Spleen (tissue), 11 donors: ENCODE results near the gene TLR9. TPM values are rescaled to one million over a fixed set of nuclear protein-coding genes. Genes with fewer than 3 reads are reported as not detected.
A peak's percentile ranks its signal among the peaks of the same experiment; 100 is the strongest.

ENCODE experiments used
- DNase-seq: peaks from one replicate; pipeline ENCODE4 v3.0.0-alpha.2; 2020
- H3K27ac ChIP-seq, 8 donors: fragments of 200-600 bp; sonication (generic) in 7 of 8; 1 replicate in 4 of 8; 2 replicates in 4 of 8; pipeline versions ENCODE4 v1.5.0 to v1.8.0; 2016 to 2021; ENCODE audit warnings: inconsistent platforms in 4 of 8, mild to moderate bottlenecking in 4 of 8, moderate library complexity in 1 of 8
- H3K27me3 ChIP-seq, 7 donors: fragments of 200-600 bp; sonication (generic) in 6 of 7; replicated peaks in 1 of 7; 1 replicate in 4 of 7; 2 replicates in 3 of 7; pipeline versions ENCODE4 v1.5.0 to v1.8.0; 2016 to 2021; ENCODE audit warnings: inconsistent platforms in 3 of 7, mild to moderate bottlenecking in 1 of 7
- H3K36me3 ChIP-seq, 6 donors: fragments of 200-600 bp; sonication (generic) in 5 of 6; 1 replicate in 4 of 6; 2 replicates in 2 of 6; pipeline versions ENCODE4 v1.5.0 to v1.8.0; 2016 to 2021; ENCODE audit warnings: inconsistent platforms in 2 of 6
- H3K4me1 ChIP-seq, 6 donors: fragments of 200-600 bp; sonication (generic) in 5 of 6; 1 replicate in 3 of 6; 2 replicates in 3 of 6; pipeline versions ENCODE4 v1.5.0 to v1.8.0; 2016 to 2021; ENCODE audit warnings: inconsistent platforms in 3 of 6
- H3K4me3 ChIP-seq, 8 donors: fragments of 200-600 bp; sonication (generic) in 7 of 8; 1 replicate in 4 of 8; 2 replicates in 4 of 8; pipeline versions ENCODE4 v1.5.0 to v1.8.0; 2016 to 2021; ENCODE audit warnings: inconsistent platforms in 4 of 8, mild to moderate bottlenecking in 4 of 8, moderate library complexity in 2 of 8
- H3K9me3 ChIP-seq, 8 donors: fragments of 200-600 bp; sonication (generic) in 7 of 8; 1 replicate in 4 of 8; 2 replicates in 4 of 8; pipeline versions ENCODE4 v1.5.0 to v1.8.0; 2016 to 2021; ENCODE audit warnings: inconsistent platforms in 4 of 8
- POLR2A ChIP-seq, 3 donors: fragments of 450-650 bp; IDR thresholded peaks; one replicate each; pipeline ENCODE4 v1.5.1; 2017; ENCODE audit warnings: antibody characterized with exemption in 3 of 3, mild to moderate bottlenecking in 1 of 3
- POLR2AphosphoS5 ChIP-seq, 3 donors: sonication (generic); formaldehyde crosslinking; IDR thresholded peaks; one replicate each; pipeline ENCODE4 v1.5.1; 2017; ENCODE audit warnings: antibody characterized with exemption in 3 of 3
- WGBS, 5 donors: extraction: QIAGEN DNeasy Blood & Tissue Kit in 3 of 5; methylation state at CpG; one replicate each; pipeline versions ENCODE4 v1.1.5 to v1.1.7; 2013 to 2018; 5-methylcytosine and 5-hydroxymethylcytosine counted together
- intact Hi-C: fragments of 100-400 bp; cut with DNase I; formaldehyde crosslinking; loops from one replicate; pipeline ENCODE4 v1.15.0; 2023; ENCODE audit warnings: low total_unique reads
- polyA plus RNA-seq, 3 donors: library from polyadenylated mRNA; stranded (reverse); fragments of 200-250 nt; gene quantifications; one replicate each; pipeline ENCODE4 v1.2.1, GENCODE V29; 2013
- total RNA-seq, 7 donors: library from RNA; depleted of rRNA in 3 of 7; stranded (reverse); fragments of >200 nt in 3 of 7; fragmentation: NEBNext Ultra II Directional in 4 of 7; extraction: Animal tissue kit (Norgen Biotek cat#: 25700) in 4 of 7; gene quantifications; one replicate each; pipeline versions ENCODE4 v1.1.0 to v1.2.1, GENCODE V29; 2016 to 2021
- TF ChIP-seq, protein P1 (sequence below), 11 experiments: fragments of 200-600 bp in 7 of 11; fragments of 450-650 bp in 4 of 11; sonication (generic) in 4 of 11; IDR thresholded peaks in 8 of 11; conservative IDR thresholded peaks in 3 of 11; 1 replicate in 7 of 11; 2 replicates in 4 of 11; pipeline versions ENCODE4 v1.4.0 to v1.8.0; 2016 to 2021; ENCODE audit warnings: antibody characterized with exemption in 11 of 11, inconsistent platforms in 4 of 11, mild to moderate bottlenecking in 1 of 11
- donor health status: healthy with polysubstance abuse.
- donor health status: DM: no; HTN: no; CAD: no; lungs with moderate emphysema.
- donor health status: DM: no; HTN: no; CAD: no.
- donor health status: Bipolar disorder and iron deficiency.
- donor health status: healthy.
- donor health status: DM: no; HTN: no; CAD: no.
- donor health status: DM: yes; HTN: yes; CAD: no.

TLR9 gene
- total and polyA plus RNA-seq, 10 donors: 0.55 to 7.7 (median 3.8) TPM; not detected in 1

DNA sequence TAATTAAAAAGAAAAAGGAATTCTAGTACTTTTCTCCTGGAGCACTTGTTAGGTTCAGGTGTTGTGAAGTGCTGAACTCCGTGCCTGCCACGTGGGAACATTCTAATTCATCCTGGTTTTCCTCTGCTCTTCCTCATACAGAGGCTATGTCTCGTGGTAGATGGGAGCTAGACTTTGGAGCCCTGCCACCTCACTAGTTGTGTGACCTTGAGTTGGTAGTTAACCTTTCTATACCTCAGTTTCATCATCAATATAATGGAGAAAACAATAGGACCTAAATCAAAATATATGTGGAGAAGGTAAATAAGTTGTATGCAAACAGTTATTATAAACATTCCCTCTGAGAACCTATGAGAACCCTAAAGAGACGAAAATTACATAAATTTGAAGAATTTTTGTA, 16.9 kb downstream of the TLR9 start:
- Histone ChIP-seq H3K27me3 (no peaks in the 10 kb centered on the region), H3K36me3 (peaks cover 0 to 100% (median 100%) of the 10 kb centered on the region in 6 donors), H3K9me3 (no peaks in the 10 kb centered on the region), H3K4me1 (peaks cover 0 to 28% (median 5%) of the 10 kb centered on the region in 6 donors), H3K4me3 (no peak overlapping the region), H3K27ac (peak overlapping the region in 1 of 8 donors; percentile 85)
- whole genome bisulfite sequencing, 5 donors: 88 to 93% (median 89%) methylated on average over 4 of the region's 4 CpGs
- no peak for TF ChIP-seq POLR2A (IDR thresholded peaks at IDR 0.05)
- TF ChIP-seq, protein P1, sequence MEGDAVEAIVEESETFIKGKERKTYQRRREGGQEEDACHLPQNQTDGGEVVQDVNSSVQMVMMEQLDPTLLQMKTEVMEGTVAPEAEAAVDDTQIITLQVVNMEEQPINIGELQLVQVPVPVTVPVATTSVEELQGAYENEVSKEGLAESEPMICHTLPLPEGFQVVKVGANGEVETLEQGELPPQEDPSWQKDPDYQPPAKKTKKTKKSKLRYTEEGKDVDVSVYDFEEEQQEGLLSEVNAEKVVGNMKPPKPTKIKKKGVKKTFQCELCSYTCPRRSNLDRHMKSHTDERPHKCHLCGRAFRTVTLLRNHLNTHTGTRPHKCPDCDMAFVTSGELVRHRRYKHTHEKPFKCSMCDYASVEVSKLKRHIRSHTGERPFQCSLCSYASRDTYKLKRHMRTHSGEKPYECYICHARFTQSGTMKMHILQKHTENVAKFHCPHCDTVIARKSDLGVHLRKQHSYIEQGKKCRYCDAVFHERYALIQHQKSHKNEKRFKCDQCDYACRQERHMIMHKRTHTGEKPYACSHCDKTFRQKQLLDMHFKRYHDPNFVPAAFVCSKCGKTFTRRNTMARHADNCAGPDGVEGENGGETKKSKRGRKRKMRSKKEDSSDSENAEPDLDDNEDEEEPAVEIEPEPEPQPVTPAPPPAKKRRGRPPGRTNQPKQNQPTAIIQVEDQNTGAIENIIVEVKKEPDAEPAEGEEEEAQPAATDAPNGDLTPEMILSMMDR (IDR thresholded peaks at IDR 0.05 in 8 of 11, conservative IDR thresholded peaks at IDR 0.05 in 3 of 11): no peak
- TF ChIP-seq POLR2AphosphoS5 (IDR thresholded peaks at IDR 0.05): no peak
- intact Hi-C loops: no loop called here
- DNase-seq: no peak

DNA sequence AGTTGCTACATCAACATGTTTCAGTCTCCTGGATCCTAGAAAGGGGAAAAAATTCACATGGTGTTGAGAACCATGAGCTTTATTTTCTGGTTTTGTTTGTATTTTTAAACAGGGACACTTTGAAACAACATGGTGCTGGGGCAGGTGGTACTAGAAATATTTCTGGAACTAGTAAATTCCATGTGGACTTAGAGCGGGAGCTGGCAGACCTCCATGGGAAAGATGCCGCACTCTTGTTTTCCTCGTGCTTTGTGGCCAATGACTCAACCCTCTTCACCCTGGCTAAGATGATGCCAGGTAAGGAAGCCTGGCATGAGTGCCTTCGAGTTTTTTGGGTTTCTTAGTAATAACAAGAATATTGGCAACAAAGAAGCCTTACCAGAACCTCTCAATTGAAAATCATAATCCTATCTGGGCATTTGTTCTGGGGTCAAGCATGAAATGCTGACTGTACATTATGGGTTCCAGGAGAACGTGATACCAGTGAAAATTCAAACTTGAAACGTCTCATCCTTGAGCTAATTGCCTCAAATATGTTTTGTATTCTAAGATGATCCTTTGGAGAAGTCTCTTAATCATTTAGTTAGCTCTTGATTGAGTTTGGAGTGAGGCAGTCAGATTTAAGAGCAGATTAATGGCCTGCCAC, 19.6 kb downstream of the TLR9 start:
- Histone ChIP-seq H3K9me3 (no peaks in the 10 kb centered on the region), H3K36me3 (peaks cover 4 to 100% (median 87%) of the 10 kb centered on the region in 6 donors), H3K27ac (no peak overlapping the region), H3K27me3 (no peaks in the 10 kb centered on the region), H3K4me3 (no peak overlapping the region), H3K4me1 (peaks cover 15 to 51% (median 29%) of the 10 kb centered on the region in 6 donors)
- TF ChIP-seq, protein P1 (IDR thresholded peaks at IDR 0.05 in 8 of 11, conservative IDR thresholded peaks at IDR 0.05 in 3 of 11): no peak
- TF ChIP-seq POLR2AphosphoS5 (IDR thresholded peaks at IDR 0.05): no peak
- 84 to 98% (median 91%) methylated on average over 6 of the region's 6 CpGs for WGBS, 5 donors
- DNase-seq: no peak
- intact Hi-C loops: no loop called here

DNA sequence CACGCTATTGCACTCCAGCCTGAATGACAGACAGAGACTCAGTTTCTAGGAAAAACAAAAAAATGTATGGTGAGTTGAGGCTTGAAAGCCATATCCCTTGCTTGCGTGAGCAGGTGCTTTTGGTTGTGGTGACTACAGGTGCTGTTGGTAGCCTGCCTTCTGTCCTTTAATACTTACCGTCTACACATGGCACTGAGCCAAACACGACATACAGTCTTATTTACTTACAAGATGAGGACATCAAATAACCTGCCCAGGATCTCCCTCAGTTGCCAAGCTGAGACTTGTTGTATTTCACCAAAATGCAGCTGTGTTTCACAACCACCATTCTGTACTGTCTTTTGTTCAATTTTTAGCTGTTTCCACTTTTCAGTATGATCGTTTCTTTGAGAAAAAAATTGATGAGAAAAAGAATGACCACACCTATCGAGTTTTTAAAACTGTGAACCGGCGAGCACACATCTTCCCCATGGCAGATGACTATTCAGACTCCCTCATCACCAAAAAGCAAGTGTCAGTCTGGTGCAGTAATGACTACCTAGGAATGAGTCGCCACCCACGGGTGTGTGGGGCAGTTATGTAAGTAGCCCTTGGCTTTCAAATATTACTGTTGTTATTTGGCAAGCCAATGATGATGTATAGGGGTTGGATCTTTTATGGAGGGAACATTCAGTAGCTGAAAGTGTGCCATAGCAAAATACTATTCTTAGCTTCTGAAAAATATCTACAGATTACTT, 20.9 kb downstream of the TLR9 start:
- H3K27me3 ChIP-seq: no peaks in the 10 kb centered on the region
- H3K9me3 ChIP-seq: no peaks in the 10 kb centered on the region
- no peak overlapping the region for H3K4me3 ChIP-seq
- 68 to 83% (median 76%) methylated on average over 10 of the region's 10 CpGs for WGBS, 5 donors
- H3K4me1 ChIP-seq: peaks cover 18 to 52% (median 38%) of the 10 kb centered on the region in 6 donors
- no peak for TF ChIP-seq POLR2A (IDR thresholded peaks at IDR 0.05)
- TF ChIP-seq, protein P1 (IDR thresholded peaks at IDR 0.05 in 8 of 11, conservative IDR thresholded peaks at IDR 0.05 in 3 of 11): no peak
- no peak for TF ChIP-seq POLR2AphosphoS5 (IDR thresholded peaks at IDR 0.05)
- DNase-seq: peak; percentile 14
- H3K36me3 ChIP-seq: peaks cover 4 to 100% (median 74%) of the 10 kb centered on the region in 6 donors
- intact Hi-C loops: no loop called here
- peak overlapping the region in 3 of 8 donors; percentile 11 to 91 (median 58) for H3K27ac ChIP-seq

DNA sequence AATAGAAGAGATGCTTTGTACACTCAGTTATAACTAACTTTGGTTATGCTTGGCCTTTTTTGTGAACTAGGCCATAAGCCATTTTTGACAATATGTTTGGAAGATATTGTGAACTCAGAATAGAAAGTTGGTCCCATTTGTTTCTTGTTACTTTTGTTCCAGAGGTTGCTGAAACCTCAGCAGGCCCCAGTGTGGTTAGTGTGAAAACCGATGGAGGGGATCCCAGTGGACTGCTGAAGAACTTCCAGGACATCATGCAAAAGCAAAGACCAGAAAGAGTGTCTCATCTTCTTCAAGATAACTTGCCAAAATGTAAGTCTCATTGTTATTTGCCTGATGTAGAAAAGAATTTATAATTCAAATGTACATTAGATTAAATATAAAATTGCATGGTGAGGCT, 21.7 kb downstream of the TLR9 start:
- no peak overlapping the region for H3K4me3 ChIP-seq
- H3K9me3 ChIP-seq: no peaks in the 10 kb centered on the region
- peaks cover 4 to 96% (median 66%) of the 10 kb centered on the region in 6 donors for H3K36me3 ChIP-seq
- peak overlapping the region in 3 of 8 donors; percentile 11 to 91 (median 58) for H3K27ac ChIP-seq
- peaks cover 26 to 60% (median 46%) of the 10 kb centered on the region in 6 donors for H3K4me1 ChIP-seq
- 75 to 97% (median 81%) methylated on average over 1 of the region's 1 CpG for WGBS, 5 donors
- intact Hi-C loops: no loop called here
- no peak for DNase-seq
- TF ChIP-seq POLR2AphosphoS5 (IDR thresholded peaks at IDR 0.05): no peak
- no peak for TF ChIP-seq POLR2A (IDR thresholded peaks at IDR 0.05)
- TF ChIP-seq, protein P1 (IDR thresholded peaks at IDR 0.05 in 8 of 11, conservative IDR thresholded peaks at IDR 0.05 in 3 of 11): no peak
- no peaks in the 10 kb centered on the region for H3K27me3 ChIP-seq
